Dermis blood vessel endothelial cell (primary cell): ENCODE results near the gene HLCS. TPM values are rescaled to one million over a fixed set of nuclear protein-coding genes. Genes with fewer than 3 reads are reported as not detected.
"Not testable (repeated sequence)": the region's sequence is repeated elsewhere in the genome, so short reads cannot be mapped to it uniquely, and the experiment has no call there.

Source experiments
- DNase-seq: peaks from one replicate; pipeline ENCODE4 v3.0.0; 2010
- total RNA-seq: library from RNA; depleted of rRNA; stranded (reverse); fragments of >200 nt; gene quantifications from 2 replicates; pipeline ENCODE4 v1.2.3, GENCODE V29; 2014

The HLCS gene
- total RNA-seq: 14.3 and 19.5 TPM in 2 replicates

DNA sequence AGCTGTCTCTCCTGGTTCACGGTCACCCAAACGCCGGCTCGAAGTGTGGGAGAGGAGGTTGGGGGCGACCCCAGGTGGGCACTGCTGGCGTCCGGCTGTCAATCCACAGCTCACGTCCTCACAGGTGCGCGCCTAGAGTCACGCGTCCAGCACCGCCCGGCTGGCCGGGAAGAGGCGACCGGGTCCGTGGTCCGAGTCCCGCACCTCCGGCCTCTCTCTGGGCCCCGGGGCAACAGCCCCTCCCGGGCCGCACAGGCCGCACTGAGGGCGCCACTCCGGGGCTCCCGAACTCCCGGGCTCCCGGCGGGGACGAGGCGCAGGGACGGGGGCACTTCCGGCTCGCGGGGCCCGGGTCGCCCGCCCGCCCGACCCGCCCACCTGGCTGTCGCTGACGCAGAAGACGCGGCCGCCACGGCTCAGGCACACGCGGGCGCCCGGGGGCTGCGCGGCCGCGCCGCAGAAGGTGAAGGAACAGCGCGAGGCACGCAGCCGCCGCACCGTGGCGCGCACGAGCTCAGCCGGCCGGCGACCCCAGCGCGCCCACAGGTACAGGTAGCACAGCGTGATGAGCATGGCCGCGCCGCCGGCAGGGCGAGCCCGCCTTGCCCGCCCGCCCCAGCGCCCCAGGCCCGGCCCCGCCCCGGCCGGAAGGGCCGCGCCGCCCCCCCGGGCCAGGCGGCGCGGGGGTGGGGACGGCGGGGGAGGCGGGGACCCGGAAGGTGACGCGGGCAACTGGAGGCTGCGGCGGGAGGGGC, at the start of gene HLCS:
Gene HLCS (minus strand): TSS at position 604 of the 755 bp plus-strand sequence. CDS start 31 bp downstream, at position 573.
- DNase-seq: peak; percentile 64

- DNase-seq: peak; percentile 92
Observed at GRCh38 chr21:37009740-37010341, 43.4 kb upstream of the HLCS start.

DNA sequence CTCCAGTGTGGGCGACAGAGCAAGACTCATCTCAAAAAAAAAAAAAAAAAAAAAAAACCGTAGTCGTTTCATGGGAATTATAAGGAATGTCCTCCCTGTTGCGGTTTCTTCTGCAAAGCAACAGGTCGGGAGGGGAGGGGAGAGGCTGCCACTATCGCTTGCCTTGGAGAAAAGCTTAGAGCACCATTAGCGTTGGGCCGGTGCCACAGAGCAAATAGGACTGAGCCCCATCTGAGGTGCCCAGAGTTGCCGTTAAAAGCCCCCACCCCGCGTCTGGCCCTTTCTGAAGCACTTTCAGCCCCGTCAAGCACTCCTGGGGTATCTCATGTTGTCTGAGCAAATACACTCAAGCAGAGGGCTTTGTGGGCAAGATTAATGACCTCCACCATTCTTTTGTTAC, 42.3 kb upstream of the HLCS start:
- DNase-seq: no peak

DNA sequence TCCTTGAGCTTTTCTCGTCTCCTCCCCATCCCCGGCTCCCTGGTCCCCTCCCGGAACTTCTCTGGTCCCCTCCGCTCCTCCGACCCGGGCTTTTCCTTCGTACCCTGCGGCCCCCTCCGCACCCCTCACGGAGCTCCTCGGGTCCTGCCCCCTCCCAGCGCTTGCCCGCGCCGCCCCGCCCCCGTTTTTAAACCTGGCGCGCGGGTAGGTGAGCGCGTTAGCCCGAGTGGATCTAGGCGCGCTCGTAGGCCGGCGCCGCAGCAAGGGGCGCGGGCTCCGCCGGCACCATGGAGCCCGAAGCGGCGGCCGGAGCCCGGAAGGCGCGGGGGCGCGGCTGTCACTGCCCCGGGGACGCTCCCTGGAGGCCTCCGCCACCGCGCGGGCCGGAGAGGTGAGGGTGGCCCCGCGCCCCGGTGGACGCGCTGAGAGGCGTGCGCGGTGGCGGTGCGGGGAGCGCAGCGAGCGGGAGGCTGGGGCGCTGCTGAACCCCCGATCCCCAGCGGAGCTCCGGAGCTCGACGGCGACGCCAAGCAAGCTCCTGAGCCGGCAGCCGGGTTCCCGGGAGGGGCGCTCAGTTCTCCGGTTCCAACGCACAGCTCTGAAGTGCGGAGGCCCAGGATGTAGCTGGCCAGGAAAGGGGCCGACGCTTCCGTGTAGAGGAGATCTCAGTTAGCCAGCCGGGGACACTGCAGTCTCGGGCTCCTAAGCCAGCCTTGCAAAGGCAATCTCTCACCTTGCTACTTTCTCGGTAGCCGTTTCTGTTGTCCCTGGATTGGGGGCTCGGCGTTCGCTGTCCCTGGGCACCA, 40.2 kb upstream of the HLCS start, which contains the start of gene RIPPLY3:
Gene RIPPLY3 (plus strand): TSS at position 217 of the 806 bp plus-strand sequence. CDS start 71 bp downstream, at position 288.
- DNase-seq: peak; percentile 22

GRCh38 chr21:37005548-37006485, 39.3 kb upstream of the HLCS start:
- DNase-seq: no peak

DNA sequence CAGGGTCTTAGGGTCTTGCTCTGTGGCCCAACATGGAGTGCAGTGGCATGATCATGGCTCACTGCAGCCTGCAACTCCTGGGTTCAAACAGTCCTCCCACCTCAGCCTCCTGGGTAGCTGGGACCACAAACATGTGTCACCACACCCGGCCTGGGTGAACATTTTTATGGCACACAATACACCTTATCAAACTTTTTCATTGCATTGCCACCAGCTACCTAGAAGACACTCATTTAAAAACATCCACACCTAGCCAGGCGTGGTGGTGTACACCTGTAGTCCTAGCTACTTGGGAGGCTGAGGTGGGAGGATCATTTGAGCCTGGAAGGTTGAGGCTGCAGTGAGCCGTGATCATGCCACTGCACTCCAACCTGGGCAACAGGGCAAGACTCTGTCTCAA, 37.4 kb upstream of the HLCS start:
- DNase-seq: not testable (repeated sequence)

DNA sequence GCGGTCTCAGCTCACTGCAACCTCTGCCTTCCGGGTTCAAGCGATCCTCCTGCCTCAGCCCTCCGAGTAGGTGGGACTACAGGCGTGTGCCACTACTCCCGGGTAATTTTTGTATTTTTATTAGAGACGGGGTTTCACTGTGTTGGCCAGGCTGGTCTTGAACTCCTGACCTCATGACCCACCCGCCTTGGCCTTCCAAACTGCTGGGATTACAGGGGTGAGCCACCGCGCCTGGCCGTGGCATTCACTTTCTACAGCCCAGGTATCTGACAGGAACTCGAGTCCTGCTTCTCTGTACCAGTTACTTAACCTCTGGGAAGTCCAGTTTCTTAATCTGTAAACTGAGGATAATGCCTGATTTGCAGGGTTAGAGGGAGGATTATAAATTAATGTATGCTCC, 36.4 kb upstream of the HLCS start:
- DNase-seq: not testable (repeated sequence)

- no peak for DNase-seq
Observed at GRCh38 chr21:37001441-37001840, 35.0 kb upstream of the HLCS start.

DNA sequence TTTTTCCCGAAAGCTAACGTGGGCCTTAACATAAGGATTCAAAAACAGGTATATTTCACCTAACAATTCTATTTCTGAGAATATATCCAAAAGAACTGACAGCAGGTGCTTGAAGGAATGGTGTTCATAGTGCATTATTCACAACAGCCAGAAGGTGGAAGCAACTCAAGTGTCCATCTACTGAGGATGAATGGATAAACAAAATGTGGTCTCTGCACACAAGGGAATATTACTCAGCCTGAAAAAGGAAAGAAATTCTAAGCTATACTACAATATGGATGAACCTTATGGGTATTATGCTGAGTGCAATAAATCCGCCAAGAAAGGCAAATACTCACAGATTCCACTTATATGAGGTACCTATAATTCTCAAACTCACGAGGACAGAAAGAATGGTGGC, 33.9 kb upstream of the HLCS start:
- no peak for DNase-seq

- no peak for DNase-seq
Observed at GRCh38 chr21:36999131-36999898, 32.8 kb upstream of the HLCS start.

- DNase-seq: not testable (repeated sequence)
Observed at GRCh38 chr21:36995285-36995684, 28.8 kb upstream of the HLCS start.

- peak; percentile 28 for DNase-seq
Observed at GRCh38 chr21:36994501-36995158, 28.2 kb upstream of the HLCS start.

GRCh38 chr21:36992671-36993070, 26.2 kb upstream of the HLCS start:
- no peak for DNase-seq

GRCh38 chr21:36990508-36991205, 24.2 kb upstream of the HLCS start:
- DNase-seq: no peak

DNA sequence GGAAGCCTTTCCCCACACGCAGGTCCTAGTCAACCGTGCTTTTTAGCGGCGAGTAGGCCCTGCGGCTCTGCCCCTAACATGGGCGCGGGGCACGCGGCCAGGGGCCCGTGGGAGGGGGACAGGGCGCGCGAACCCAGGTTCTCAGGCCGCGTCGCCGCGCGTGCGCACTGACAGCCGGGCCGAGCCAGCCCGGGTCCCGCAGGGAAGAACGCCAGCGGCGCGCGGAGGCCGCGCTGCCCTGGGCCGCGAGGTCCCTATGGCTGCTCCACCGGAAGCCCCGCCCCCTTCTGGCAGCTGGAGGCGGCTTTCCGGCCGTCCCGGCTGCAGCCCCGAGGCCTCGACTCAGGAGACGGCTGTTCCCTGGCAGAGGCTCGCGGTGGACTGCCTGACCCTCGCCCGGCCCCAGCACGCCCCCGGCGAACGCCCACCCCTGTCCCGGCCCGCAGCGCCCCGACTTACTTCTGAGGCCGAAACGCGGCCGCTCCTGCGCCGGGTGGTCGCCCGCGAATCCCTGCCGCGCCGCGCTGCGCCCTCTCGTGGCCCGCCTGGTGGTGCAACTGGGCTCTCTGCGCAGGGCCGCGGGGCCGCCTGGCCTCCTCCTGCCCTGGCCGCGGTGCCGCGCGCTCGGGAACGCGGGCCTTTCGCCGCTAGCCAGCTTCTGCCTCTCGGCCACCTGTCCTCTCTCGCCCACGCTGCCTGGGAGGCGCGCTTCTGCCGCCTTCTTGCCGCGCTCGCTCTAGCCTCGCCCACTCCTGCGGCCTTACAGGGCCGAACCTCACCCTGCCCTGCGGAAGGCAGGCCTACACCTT, 23.4 kb upstream of the HLCS start:
- DNase-seq: peak; percentile 94

DNA sequence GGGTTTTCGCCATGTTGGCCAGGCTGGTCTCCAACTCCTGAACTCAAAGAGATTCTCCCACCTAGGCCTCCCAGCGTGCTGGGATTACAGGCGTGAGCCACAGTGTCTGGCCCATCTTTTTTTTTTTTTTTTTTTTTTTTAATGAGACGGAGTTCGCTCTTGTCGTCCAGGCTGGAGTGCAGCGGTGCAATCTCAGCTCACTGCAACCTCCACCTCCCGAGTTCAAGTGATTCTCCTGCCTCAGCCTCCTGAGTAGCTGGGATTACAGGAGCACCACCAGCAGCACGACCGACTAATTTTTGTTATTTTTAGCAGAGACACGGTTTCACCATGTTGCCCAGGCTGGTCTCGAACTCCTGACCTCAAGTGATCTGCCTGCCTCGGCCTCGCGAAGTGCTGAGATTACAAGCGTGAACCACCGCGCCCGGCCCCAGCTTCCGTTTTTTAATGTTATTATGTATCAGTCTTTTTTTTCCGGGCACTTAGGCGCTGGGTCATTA, 22.8 kb upstream of the HLCS start:
- DNase-seq: not testable (repeated sequence)

DNA sequence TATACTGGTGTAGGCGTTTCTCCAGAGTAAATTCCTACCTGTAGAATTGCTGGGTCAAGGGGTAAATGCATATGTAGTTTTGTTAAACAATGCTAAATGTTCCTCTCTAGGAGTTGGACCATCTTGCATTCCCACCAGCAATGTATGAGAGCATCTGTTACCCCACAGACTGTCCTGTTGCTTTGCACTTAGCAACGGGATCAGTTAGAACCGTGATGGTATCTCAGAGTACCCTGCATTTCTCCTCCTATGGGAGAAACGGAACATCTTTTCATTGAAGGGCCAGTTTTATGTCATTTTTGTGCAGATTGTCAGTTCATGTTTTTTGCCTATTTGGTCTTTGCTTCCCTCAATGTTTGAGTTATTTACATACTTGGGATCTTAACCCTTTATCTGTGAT, 22.1 kb upstream of the HLCS start:
- no peak for DNase-seq

DNA sequence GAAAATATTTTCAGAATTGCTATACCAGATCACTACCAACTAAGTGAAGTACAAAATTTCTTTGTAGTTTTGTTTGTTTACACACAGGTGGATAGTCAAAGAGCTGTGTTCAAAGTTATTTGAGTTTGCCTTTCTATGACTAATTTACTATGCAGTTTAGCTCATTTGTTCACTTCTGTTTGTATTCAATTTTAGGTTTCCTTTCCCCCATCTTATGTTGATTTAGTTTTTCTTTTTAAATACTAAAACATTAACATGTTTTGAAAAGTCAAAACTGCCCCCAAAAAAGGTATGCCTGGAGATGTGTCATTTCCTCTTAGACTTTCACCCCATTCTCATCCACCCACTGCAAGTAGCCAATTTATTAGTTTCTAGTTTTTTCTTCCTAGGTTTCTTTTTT, 21.4 kb upstream of the HLCS start:
- no peak for DNase-seq
